ENCODE measurements around the gene HDAC4.
A peak's percentile ranks its signal among the peaks of the same experiment; 100 is the strongest.
"Not testable (repeated sequence)": the region's sequence is repeated elsewhere in the genome, so short reads cannot be mapped to it uniquely, and the experiment has no call there.

Gene HDAC4

GRCh38 chr2:239043326-239043725, 357.5 kb downstream of the HDAC4 start:
- DNase-seq (ENCODE audit: low spot score): no peak

GRCh38 chr2:239042551-239043320, 358.1 kb downstream of the HDAC4 start:
- no peak for DNase-seq (ENCODE audit: low spot score)

- no peak for DNase-seq (ENCODE audit: low spot score)
Observed at GRCh38 chr2:239042046-239042445, 358.8 kb downstream of the HDAC4 start.

DNA sequence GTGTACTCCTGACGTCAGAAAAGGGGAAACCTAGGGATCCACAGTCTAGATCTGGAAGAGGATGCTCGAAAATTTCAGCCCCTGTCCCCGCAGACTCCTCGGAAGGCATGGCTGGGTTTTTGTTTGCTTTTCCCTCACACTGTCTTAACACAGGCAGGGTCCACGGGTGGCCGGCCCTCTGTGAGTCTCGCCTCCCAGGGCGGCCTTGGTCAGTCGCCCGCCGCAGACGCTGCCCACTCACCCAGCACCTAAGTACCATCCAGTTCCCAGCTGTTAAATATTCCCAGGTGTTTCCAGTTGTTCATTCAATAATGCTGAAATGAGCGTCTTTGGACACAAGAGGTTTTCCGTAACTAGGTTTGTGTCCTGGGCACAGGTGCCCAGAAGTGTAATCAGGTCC, 359.8 kb downstream of the HDAC4 start:
- no peak for DNase-seq (ENCODE audit: low spot score)

DNA sequence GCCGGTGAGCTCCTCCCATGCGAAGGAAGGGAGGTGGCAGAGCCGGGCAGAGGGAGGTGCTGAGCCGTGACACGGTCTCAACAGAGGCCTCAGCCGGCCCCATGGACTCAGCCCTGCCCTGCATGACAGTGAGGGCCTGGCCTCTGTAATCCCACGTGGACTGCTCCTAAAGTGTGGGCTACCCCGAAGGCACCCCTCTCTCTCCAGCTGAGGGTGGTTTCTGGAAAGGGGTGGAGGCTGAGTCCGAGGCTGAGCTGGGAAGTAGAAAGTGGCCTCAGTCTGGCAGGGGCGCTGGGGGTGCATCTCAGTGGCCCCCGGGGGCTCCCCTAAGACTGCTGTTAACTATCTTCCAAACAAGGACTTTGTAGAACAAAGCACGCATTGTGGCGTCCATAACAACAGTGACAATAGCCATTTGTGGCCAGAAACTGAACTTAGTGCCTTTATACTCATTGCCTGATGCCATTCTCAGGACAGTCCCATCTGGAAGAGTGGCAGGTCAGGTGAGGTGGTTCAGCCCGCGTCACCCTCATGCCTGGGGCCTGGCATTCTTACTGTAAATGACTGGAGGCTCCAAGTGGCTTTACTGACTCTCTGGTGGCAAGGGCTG, 360.6 kb downstream of the HDAC4 start:
- no peak for DNase-seq (ENCODE audit: low spot score)

- no peak for DNase-seq (ENCODE audit: low spot score)
Observed at GRCh38 chr2:239039479-239039861, 361.4 kb downstream of the HDAC4 start.

DNA sequence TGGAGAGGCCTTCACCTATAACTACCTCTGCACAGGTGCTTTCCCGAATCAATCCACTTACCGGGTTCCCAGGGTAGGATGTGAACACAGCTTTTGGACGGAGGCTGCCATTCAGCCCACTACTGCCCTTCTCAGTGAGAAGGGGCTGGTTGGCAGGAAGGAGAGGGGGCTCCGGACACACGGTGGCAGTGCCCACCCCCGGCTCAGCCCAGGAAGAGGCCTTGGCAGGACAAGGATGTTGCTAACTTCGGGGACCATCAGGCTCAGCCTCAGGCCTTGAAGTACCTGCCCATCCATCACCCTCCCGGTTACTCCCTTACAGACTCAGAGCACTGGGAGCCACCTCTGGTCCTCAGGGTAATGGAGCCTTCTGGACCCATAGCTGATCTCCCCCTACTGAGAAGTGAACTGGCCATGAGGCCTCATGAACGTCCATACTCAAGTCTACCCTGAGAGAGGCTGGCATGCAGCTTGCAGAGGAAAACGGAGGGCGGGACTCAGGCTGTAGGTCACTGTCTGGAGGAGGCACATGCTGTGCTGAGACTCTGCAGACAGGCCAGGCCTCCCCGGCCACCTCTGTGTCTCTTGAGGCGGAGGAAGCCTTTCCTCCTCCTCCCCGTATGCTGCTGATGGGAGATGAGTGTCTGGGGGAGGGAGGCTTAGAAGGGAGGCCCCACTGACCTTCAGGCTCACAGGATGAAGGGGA, 361.9 kb downstream of the HDAC4 start:
- no peak for DNase-seq (ENCODE audit: low spot score)

GRCh38 chr2:239038284-239038683, 362.5 kb downstream of the HDAC4 start:
- DNase-seq (ENCODE audit: low spot score): not testable (repeated sequence)

DNA sequence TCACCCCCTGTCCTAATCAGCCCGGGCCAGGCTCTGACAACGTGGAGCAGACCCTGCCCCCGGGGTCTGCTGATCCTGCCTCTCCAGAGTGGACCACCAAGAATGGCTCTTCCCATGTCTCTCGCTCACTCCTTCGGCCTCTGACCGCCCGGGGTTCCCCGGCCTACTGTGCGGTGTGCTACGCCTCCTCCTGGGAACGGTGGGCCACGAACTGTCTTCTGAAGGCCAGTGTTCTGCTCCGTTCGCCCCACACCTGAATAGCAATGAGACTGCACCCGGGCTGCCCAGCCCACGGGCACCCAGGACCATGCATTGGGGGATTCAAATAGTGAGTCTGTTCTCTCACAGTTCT, 363.3 kb downstream of the HDAC4 start:
- no peak for DNase-seq (ENCODE audit: low spot score)

- no peak for DNase-seq (ENCODE audit: low spot score)
Observed at GRCh38 chr2:239036819-239037558, 363.8 kb downstream of the HDAC4 start.

DNA sequence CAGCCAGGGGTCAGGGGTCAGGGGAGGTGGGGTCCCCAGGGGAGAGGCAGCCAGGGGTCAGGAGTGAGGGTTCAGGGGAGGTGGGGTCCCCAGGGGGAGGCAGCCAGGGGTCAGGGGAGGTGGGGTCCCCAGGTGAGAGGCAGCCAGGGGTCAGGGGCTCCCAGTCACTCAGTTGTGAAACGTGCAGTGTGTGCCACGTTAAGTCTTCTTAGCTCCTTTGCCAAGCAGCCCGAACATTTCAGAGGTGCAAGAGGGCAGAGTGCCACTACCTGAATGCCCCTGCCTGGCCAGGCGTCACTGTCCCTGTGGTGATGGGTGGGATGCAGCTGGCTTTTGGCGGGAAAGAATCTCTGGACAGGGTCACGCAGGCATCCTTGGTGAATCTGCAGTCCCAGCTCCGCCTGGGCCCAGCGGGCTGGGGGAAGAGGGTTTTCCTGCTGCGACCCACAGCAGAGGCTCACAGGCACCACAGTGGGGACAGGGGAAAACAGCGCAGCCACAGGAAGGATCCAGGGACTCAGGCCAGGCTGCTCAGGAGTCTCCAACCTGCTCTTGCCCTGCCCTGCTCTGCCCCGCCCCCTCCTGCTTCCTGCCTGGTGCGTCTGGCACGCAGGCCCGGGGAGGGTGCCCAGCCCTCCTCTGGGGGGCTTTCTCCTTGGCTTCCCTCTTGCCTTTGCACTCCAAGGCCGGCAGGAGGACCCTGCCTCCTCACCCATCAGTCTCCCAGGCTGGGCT, 364.7 kb downstream of the HDAC4 start:
- DNase-seq (ENCODE audit: low spot score): no peak

DNA sequence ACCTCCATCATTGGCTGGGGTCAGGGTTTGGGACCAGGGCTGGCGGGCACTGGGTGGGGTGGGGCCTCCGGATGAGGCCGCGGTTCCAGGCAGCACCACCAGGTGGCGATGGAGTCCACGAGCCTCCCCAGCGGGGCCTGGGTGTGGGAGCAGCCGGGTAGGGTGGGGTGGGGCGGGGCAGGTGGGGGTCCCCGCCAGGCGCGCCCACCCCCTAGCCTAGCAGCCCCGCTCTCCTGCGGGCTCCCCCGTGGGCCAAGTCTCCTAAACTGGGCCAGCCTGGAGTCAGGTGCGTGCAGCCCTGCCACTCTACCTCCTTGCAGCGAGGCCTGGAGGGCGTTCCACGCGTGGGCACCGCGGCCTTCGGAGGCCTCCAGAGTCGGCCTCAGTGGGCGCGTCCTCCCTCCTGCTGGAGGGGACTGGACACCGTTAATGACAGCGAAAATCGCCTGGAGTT, 365.4 kb downstream of the HDAC4 start:
- DNase-seq (ENCODE audit: low spot score): peak; percentile 54

DNA sequence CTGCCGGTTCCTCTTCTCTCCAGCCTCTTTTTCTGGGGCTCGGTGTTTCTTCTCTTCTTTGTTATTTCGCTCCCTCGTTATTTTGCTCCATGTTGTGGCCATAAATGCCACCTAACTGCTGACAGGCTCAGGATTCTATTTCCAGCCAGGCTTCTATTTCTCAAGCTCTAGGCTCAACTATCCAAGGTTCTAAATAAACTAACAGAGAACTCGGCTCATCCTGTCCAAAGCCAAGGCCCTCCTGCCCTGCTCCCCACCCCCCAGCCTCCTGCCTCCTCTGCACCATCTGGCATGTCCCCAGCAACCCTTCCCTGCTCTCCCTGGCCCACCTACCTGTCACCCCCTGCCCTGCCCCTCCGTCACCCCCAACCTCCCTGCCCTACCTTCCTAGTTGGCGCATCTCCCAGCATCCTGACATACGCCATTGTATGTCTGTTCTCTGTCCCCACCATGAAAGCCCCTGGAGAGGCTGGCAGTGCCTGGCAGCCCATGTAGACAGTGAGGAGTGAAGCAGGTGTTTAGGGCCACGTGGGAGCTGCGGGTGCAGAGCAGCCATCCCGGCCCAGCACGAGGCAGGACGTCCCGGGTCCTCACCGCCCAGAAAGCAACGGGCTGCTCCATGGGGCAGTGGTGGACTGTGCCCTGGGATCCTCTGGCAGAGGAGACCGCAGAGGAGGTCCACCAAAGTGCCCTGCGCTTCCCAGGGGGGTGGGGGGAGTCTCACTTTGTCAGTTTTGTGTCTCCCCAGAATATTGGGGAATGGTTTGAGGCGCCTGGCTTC, 366.1 kb downstream of the HDAC4 start:
- no peak for DNase-seq (ENCODE audit: low spot score)

DNA sequence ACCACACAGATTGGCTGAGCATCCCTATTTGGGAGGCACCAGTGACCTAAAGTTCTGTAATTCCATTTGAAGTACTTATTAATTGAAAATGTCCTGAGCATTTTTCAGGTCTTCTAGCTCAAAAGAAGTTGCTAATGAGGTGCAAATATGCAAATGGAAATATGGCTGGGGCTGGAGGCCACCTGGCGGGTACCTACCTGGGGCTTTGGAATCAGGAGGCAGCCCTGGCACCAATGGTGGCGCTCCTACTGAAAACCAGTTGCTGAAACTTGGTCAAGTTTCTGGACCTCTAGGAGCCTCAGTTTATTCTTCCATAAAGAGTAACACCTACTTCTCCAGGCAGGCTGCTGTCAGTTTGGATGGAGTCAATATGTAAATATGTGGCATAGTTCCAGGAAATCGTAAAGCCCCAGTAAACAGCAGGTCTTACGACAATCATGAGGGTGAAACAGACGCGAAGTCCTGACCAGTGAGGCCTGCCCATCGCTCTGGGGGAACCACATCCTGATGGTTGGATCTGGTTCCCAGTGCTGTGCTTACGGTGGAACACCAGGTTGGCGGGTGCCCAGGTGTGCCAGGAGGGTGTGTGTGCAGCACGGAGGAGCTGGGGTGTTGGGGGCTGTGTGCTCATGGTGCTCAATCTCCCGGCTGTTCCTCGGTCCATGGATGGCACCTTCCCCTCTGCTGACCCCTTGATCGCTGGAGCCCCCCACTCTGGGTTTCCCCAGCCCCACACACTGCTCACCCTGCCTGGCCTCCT, 366.8 kb downstream of the HDAC4 start:
- no peak for DNase-seq (ENCODE audit: low spot score)

GRCh38 chr2:239029958-239030357, 370.9 kb downstream of the HDAC4 start:
- no peak for DNase-seq (ENCODE audit: low spot score)

DNA sequence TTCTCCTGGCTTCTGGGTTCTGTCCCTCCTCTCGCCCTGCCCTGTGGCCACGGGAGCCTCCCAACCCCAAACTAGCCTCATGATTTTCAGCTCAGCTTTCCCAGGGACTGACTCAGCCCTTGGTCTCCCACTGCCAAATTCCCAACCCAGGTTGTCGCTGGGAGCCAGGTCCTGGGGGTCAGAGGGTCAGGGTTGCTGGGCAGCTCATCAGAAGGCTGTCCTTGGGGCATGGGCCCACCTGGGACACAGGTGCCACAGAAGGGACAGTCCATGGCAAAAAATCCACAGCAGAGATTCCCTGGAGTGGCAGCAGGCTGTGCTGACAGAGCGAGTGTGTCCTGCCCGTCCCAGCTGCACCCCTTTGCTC, 372.6 kb downstream of the HDAC4 start:
- no peak for DNase-seq (ENCODE audit: low spot score)

GRCh38 chr2:239027391-239028252, 373.2 kb downstream of the HDAC4 start:
- no peak for DNase-seq (ENCODE audit: low spot score)

GRCh38 chr2:239026711-239027361, 374.0 kb downstream of the HDAC4 start:
- DNase-seq (ENCODE audit: low spot score): no peak

- no peak for DNase-seq (ENCODE audit: low spot score)
Observed at GRCh38 chr2:239025951-239026461, 374.8 kb downstream of the HDAC4 start.

Data from activated CD4-positive, alpha-beta T cell treated with anti-CD3 and anti-CD28 coated beads, Interleukin-2, Interleukin-4, amounts not matched to agents 100 ng/mL and 50 ng/mL, durations not matched to agents 16 hours and 8 hours (primary cell).